ENCODE data around the gene DNAH2. TPM values are rescaled to one million over a fixed set of nuclear protein-coding genes. Genes with fewer than 3 reads are reported as not detected.

Gene DNAH2
- total RNA-seq, 1 experiment from 2014 or later: not detected

DNA sequence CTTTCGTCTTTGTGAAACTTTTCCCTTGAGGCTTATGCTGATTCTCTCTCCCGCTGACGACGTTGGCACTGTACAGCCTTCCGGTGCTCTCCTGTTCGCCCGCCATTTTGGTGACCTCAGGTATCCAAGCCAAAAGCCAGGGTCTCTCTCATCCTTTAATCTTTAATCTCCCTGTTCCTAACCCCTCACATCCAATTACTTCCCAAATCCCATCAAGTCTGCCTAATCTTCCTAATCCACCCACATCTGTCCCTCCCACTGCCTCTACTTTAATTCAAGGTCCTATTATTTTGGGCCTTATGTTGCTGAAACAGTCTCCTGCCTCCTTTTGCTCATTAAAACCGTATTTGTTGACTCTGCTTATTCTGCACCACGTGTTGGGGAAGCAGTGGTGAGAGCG is 22.0 kb upstream of the DNAH2 start:
- DNase-seq: no peak
- Histone ChIP-seq H3K36me3 (peaks cover 26% of the 10 kb centered on the region), H3K9me3 (no peaks in the 10 kb centered on the region), H3K27me3 (no peaks in the 10 kb centered on the region), H3K4me3 (no peak overlapping the region)

DNA sequence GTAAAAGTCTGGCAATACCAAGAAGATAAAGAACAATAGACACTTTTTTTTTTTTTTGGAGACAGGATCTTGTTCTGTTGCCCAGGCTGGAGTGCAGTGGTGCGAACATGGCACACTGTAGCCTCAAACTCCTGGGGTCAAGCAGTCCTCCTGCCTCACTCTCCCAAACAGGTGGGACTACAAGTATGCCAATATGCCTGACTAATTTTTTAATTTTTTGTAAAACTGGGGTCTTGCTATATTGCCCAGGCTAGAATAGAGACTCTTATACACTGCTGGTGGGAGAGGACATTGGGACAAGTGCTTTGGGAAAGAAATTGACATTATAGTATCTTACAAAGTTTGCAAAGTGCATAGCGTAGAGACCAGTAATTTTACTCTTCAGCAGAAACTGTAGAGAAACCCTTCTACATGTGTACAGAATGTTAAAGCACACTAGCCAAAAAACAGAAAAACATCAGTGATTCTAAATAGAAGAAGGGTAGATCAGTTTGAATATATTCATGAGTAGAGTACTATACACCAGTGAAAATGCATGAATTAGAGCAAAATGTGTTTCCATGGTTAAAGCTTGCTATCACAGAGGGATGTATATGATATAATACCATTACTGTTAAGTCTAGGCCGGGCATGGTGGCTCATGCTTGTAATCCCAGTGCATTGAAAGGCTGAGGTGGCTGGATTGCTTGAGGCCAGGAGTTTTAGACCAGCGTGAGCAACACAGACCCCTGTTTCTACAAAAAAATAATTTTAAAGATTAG is 19.5 kb upstream of the DNAH2 start:
- H3K27me3 ChIP-seq: no peaks in the 10 kb centered on the region
- no peaks in the 10 kb centered on the region for H3K9me3 ChIP-seq
- no peak overlapping the region for H3K4me3 ChIP-seq
- no peak for DNase-seq
- H3K36me3 ChIP-seq: peaks cover 26% of the 10 kb centered on the region

DNA sequence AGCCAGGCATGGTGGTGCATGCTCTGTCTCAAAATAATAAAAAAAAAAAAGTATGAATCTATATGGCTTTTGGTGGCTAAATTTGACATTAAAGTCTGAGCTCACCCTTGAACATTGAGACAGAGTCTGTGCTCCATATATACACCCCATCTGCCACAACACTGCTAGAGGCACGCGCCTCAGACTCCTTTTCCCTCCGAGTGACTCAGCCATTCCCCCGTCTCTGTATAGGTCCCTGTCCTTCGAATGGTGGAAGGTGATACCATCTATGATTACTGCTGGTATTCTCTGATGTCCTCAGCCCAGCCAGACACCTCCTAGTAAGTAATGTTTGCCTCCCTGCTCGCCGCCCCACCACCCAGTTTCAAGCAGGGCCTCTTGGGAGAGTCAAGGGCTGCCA is 17.0 kb upstream of the DNAH2 start:
- Histone ChIP-seq H3K36me3 (peaks cover 10% of the 10 kb centered on the region), H3K4me3 (no peak overlapping the region), H3K9me3 (no peaks in the 10 kb centered on the region), H3K27me3 (peaks cover 14% of the 10 kb centered on the region)
- no peak for DNase-seq

GRCh38 chr17:7701681-7702080 is 15.9 kb upstream of the DNAH2 start:
- DNase-seq: no peak
- H3K9me3 ChIP-seq: no peaks in the 10 kb centered on the region
- H3K4me3 ChIP-seq: no peak overlapping the region
- peaks cover 5% of the 10 kb centered on the region for H3K36me3 ChIP-seq
- H3K27me3 ChIP-seq: peaks cover 22% of the 10 kb centered on the region

GRCh38 chr17:7702776-7703175 is 14.8 kb upstream of the DNAH2 start:
- peaks cover 30% of the 10 kb centered on the region for H3K27me3 ChIP-seq
- H3K4me3 ChIP-seq: no peak overlapping the region
- peaks cover 5% of the 10 kb centered on the region for H3K36me3 ChIP-seq
- no peaks in the 10 kb centered on the region for H3K9me3 ChIP-seq
- DNase-seq: no peak

DNA sequence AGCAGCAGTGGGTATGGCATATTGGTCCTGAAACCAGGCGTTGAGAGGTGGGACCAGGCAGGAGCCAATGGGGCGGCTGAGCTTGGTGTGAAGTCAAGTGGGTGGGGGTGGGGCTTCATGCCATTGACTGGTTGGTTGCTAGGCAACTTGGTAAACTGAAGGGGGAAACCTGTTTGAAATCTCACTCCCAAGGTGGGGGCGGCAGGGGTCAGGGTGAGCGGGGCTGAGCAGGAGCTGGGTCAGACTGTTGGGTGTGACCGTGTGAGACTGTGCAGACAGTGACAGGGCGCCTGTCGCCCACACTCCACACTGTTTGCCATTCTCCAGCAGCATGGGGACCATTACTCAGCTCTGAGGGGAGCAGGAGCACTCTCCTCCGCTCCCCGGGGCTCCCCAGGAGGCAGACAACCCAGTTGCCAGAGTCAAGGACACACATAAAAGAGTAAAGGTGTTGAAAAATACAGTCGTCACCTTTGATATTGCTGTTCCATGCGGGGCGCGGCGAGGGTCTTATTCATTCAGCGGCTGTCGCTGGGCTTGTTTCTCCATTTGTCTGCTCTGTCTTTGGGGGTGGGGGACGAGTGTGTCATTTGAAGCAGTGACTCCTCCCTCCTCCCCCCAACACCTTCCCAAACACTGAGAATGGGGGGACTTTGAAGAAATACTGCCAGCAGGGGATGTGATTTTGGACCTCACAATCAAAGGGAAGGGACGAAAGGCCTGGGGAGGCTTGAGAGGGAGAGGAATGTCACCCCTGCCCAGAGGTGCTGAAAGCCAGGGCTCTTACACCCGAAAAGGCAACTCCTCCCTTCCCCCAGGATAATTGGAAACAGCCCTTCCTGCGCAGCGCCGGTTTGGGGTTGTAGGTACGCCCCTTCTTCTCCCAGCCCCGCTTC is 13.7 kb upstream of the DNAH2 start:
- Histone ChIP-seq H3K9me3 (no peaks in the 10 kb centered on the region), H3K36me3 (no peaks in the 10 kb centered on the region; the same call in 1 of the 2 replicates), H3K27me3 (peaks cover 30% of the 10 kb centered on the region), H3K4me3 (no peak overlapping the region)
- DNase-seq: no peak

DNA sequence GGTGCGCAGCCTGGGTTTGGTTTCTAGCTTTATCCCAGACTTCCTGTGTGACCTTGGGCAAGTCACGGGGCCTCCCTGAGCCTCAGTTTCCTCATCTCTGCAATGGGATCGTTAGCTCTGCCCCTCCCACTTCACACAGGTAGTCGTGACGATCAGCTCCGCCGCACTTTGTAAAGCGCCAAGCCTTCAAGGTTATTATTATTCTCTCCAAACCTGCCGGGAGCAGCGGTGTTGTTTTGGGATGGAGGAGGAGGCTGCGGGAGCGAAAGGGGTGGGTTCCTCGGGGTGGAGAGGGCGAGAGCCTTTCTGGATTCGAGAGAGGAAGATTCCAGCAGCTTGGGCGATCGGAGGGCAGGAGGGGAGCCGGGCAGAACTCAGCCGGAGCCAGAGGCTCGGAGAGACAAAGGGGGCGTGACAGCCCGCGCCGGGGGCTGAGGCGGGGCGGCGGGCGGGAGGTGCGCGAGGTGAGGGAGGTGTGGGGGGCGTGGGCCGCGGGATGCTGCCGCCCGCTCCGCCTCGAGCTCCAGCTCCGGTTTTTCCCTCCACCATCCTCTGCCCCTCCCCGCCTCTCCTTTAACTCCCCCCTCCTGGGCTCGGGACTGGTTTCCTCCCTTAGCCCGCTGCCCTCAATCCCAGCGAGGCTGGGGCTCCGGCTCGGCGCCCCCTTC is 12.8 kb upstream of the DNAH2 start, which contains the start of gene EFNB3:
EFNB3 (plus strand) TSS at position 602 of the 668 bp plus-strand sequence. CDS start 397 bp downstream, outside the sequence.
- Histone ChIP-seq H3K9me3 (no peaks in the 10 kb centered on the region), H3K36me3 (no peaks in the 10 kb centered on the region; the same call in 1 of the 2 replicates), H3K27me3 (peaks cover 30% of the 10 kb centered on the region), H3K4me3 (peak within 1 kb of the TSS; percentile 20)
- DNase-seq: peak; percentile 26

- peak overlapping the region; percentile 20 for H3K4me3 ChIP-seq
- peaks cover 30% of the 10 kb centered on the region for H3K27me3 ChIP-seq
- H3K9me3 ChIP-seq: no peaks in the 10 kb centered on the region
- DNase-seq: no peak
- no peaks in the 10 kb centered on the region; the same call in 1 of the 2 replicates for H3K36me3 ChIP-seq
These were observed 12.0 kb upstream of the DNAH2 start for GRCh38 chr17:7705269-7706255.

DNA sequence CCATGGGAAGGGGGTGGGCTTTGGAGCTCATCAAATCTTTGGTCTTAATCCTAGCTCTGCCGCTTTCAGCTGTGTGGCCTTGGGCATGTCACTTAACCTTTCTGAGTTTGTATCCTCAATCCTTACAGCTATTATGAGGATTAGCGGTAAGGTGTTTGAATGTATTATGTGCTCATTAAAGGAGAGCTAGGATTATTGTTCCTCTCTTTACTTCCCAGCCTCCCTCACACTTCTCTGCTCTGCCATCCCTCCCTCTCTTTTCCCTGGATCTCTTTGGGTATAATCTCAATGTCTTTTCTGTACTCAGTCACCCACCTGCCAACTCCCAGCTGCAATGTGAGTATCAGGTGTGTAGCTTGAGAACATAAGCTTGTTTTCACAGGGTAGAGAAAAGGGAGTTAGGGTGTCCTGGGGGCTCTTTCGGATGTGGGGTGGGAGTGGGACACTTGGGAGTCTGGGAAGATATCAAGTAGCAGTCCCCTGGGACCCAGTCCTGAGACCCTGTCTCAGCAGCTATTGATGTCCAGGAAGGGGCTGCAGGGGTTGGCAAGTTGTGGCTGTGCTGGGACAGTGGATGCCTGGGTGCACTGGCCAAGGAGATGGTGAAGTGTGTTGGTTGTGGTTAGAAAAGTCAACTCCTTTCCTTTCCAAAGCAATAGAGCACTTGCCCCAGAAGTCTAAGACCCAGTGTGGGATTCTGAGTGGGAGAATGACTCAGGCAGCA is 10.8 kb upstream of the DNAH2 start:
- H3K36me3 ChIP-seq: no peaks in the 10 kb centered on the region
- H3K4me3 ChIP-seq: no peak overlapping the region
- no peak for DNase-seq
- no peaks in the 10 kb centered on the region for H3K9me3 ChIP-seq
- H3K27me3 ChIP-seq: peaks cover 34% of the 10 kb centered on the region

DNA sequence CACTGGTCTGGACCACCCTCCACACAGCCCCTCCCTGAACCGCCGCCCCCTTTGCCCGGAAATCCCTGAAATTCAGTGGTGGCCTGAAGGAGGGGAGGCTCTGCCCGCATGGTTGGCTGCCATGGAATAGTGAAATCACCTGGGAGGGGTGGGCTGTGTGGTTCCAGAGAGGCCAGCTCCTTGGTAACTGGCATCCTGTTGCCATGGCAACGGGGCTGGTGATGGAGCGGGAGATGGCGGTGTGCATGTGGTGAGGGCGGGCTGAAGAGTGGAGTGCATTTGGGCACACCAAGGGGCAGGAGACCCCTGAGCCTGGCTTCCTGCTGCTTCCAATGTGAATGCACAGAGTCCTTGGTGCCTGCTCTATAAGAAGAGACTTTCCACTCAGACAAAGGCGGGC is 10.1 kb upstream of the DNAH2 start:
- no peak for DNase-seq
- Histone ChIP-seq H3K36me3 (no peaks in the 10 kb centered on the region), H3K9me3 (no peaks in the 10 kb centered on the region), H3K27me3 (peaks cover 39% of the 10 kb centered on the region), H3K4me3 (no peak overlapping the region)

DNA sequence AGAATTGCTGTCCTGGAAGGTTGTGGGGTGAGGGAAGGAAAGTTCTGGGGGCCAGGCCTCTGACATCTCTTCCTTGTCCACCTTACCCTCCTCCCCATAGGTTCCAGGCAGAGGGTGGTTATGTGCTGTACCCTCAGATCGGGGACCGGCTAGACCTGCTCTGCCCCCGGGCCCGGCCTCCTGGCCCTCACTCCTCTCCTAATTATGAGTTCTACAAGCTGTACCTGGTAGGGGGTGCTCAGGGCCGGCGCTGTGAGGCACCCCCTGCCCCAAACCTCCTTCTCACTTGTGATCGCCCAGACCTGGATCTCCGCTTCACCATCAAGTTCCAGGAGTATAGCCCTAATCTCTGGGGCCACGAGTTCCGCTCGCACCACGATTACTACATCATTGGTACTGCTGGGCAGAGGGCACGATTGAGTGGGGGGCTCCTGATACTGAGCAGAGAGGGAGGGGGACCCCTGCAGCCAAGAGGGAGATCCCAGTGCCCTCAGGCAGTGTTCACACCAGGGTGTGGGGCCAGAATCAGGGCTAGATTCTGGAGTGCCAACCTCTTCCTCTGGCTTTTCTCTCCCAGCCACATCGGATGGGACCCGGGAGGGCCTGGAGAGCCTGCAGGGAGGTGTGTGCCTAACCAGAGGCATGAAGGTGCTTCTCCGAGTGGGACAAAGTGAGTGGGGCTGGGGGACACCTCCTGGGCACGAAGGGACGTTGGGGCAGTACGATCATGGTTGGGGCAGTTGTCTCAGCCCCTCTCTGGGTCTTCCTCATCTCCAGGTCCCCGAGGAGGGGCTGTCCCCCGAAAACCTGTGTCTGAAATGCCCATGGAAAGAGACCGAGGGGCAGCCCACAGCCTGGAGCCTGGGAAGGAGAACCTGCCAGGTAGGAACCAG is 9.4 kb upstream of the DNAH2 start:
- Histone ChIP-seq H3K9me3 (no peaks in the 10 kb centered on the region), H3K4me3 (no peak overlapping the region), H3K27me3 (peaks cover 39% of the 10 kb centered on the region), H3K36me3 (no peaks in the 10 kb centered on the region)
- DNase-seq: no peak

- no peak overlapping the region for H3K4me3 ChIP-seq
- peaks cover 40% of the 10 kb centered on the region for H3K27me3 ChIP-seq
These were observed 8.5 kb upstream of the DNAH2 start for GRCh38 chr17:7709031-7709430.

DNA sequence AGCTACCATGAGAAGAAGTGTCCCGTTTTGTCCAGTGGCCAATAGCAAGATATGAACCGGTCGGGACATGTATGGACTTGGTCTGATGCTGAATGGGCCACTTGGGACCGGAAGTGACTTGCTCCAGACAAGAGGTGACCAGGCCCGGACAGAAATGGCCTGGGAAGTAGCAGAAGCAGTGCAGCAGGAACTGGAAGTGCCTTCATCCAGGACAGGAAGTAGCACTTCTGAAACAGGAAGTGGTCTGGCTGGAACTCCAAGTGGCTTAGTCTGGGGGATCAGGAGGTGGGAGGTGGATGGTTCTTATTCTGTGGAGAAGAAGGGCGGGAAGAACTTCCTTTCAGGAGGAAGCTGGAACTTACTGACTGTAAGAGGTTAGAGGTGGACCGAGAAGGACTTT is 7.2 kb upstream of the DNAH2 start:
- Histone ChIP-seq H3K9me3 (no peaks in the 10 kb centered on the region), H3K4me3 (no peak overlapping the region), H3K36me3 (no peaks in the 10 kb centered on the region), H3K27me3 (peaks cover 29% of the 10 kb centered on the region)
- DNase-seq: no peak

More at GRCh38 chr17:7709031-7709430, 8.5 kb upstream of the DNAH2 start:
- no peaks in the 10 kb centered on the region for H3K9me3 ChIP-seq
- H3K36me3 ChIP-seq: no peaks in the 10 kb centered on the region
- no peak for DNase-seq

- no peak for DNase-seq
- Histone ChIP-seq H3K36me3 (no peaks in the 10 kb centered on the region), H3K4me3 (no peak overlapping the region), H3K27me3 (peaks cover 21% of the 10 kb centered on the region), H3K9me3 (no peaks in the 10 kb centered on the region)
These were observed 6.3 kb upstream of the DNAH2 start for GRCh38 chr17:7711051-7711755.
